HUES48 (cell line): ENCODE measurements around the gene WDFY4.

Source experiments
- H3K27ac ChIP-seq: one replicate; pipeline ENCODE4 v1.7.0; 2013; ENCODE audit warnings: low read depth, low read length, inconsistent platforms
- H3K27me3 ChIP-seq: 2 replicates; pipeline ENCODE4 v1.6.1; 2013; ENCODE audit warnings: mild to moderate bottlenecking, low read length; ENCODE audit not compliant: control insufficient read depth, insufficient read depth
- H3K36me3 ChIP-seq: 2 replicates; pipeline ENCODE4 v1.6.1; 2013; ENCODE audit warnings: low read length; ENCODE audit not compliant: control insufficient read depth, insufficient read depth
- H3K4me1 ChIP-seq: 2 replicates; pipeline ENCODE4 v1.6.1; 2013; ENCODE audit warnings: mild to moderate bottlenecking, low read length; ENCODE audit not compliant: control insufficient read depth, insufficient read depth
- H3K4me3 ChIP-seq: 2 replicates; pipeline ENCODE4 v1.5.1; 2013; ENCODE audit warnings: mild to moderate bottlenecking, low read depth, low read length
- H3K9ac ChIP-seq: 2 replicates; pipeline ENCODE4 v1.6.1; 2013; ENCODE audit warnings: mild to moderate bottlenecking, low read depth, low read length, moderate library complexity
- H3K9me3 ChIP-seq: 2 replicates; pipeline ENCODE4 v1.6.1; 2013; ENCODE audit warnings: low read length; ENCODE audit not compliant: control insufficient read depth, insufficient read depth

The WDFY4 gene

GRCh38 chr10:48737886-48738285, 53.2 kb downstream of the WDFY4 start:
- H3K36me3 ChIP-seq, result no peaks in the 10 kb centered on the region
- H3K9me3 ChIP-seq, result no peaks in the 10 kb centered on the region
- H3K4me3 ChIP-seq, result no peak overlapping the region
- peaks cover 13% of the 10 kb centered on the region for H3K4me1 ChIP-seq
- H3K9ac ChIP-seq, result no peak overlapping the region
- H3K27ac ChIP-seq, result no peak overlapping the region
- H3K27me3 ChIP-seq, result no peaks in the 10 kb centered on the region

- peaks cover under 1% of the 10 kb centered on the region; the same call in 1 of the 2 replicates for H3K4me1 ChIP-seq
- H3K9me3 ChIP-seq, result no peaks in the 10 kb centered on the region
- no peak overlapping the region for H3K4me3 ChIP-seq
- no peak overlapping the region for H3K27ac ChIP-seq
- no peaks in the 10 kb centered on the region for H3K27me3 ChIP-seq
- no peak overlapping the region for H3K9ac ChIP-seq
- H3K36me3 ChIP-seq, result no peaks in the 10 kb centered on the region
Observed at GRCh38 chr10:48739170-48739569, 54.5 kb downstream of the WDFY4 start.

- Histone ChIP-seq H3K36me3 (no peaks in the 10 kb centered on the region), H3K9me3 (no peaks in the 10 kb centered on the region), H3K4me1 (no peaks in the 10 kb centered on the region), H3K4me3 (no peak overlapping the region), H3K27ac (no peak overlapping the region), H3K27me3 (no peaks in the 10 kb centered on the region), H3K9ac (no peak overlapping the region)
Observed at GRCh38 chr10:48740015-48740707, 55.5 kb downstream of the WDFY4 start.

GRCh38 chr10:48740988-48741387, 56.3 kb downstream of the WDFY4 start:
- Histone ChIP-seq H3K27ac (no peak overlapping the region), H3K4me3 (no peak overlapping the region), H3K36me3 (no peaks in the 10 kb centered on the region), H3K9me3 (no peaks in the 10 kb centered on the region), H3K27me3 (no peaks in the 10 kb centered on the region), H3K9ac (no peak overlapping the region), H3K4me1 (no peaks in the 10 kb centered on the region)

GRCh38 chr10:48742891-48743860, 58.5 kb downstream of the WDFY4 start:
- no peaks in the 10 kb centered on the region for H3K9me3 ChIP-seq
- H3K27ac ChIP-seq, result no peak overlapping the region
- no peaks in the 10 kb centered on the region for H3K27me3 ChIP-seq
- H3K4me3 ChIP-seq, result no peak overlapping the region
- no peaks in the 10 kb centered on the region for H3K36me3 ChIP-seq
- no peak overlapping the region for H3K9ac ChIP-seq
- H3K4me1 ChIP-seq, result no peaks in the 10 kb centered on the region

GRCh38 chr10:48744587-48744986, 59.9 kb downstream of the WDFY4 start:
- no peaks in the 10 kb centered on the region for H3K4me1 ChIP-seq
- no peak overlapping the region for H3K9ac ChIP-seq
- no peaks in the 10 kb centered on the region for H3K9me3 ChIP-seq
- H3K27me3 ChIP-seq, result no peaks in the 10 kb centered on the region
- H3K4me3 ChIP-seq, result no peak overlapping the region
- H3K36me3 ChIP-seq, result no peaks in the 10 kb centered on the region
- no peak overlapping the region for H3K27ac ChIP-seq

GRCh38 chr10:48745662-48746245, 61.1 kb downstream of the WDFY4 start:
- H3K9me3 ChIP-seq, result no peaks in the 10 kb centered on the region
- no peak overlapping the region for H3K9ac ChIP-seq
- no peaks in the 10 kb centered on the region for H3K27me3 ChIP-seq
- H3K36me3 ChIP-seq, result no peaks in the 10 kb centered on the region
- H3K4me3 ChIP-seq, result no peak overlapping the region
- H3K27ac ChIP-seq, result no peak overlapping the region
- no peaks in the 10 kb centered on the region for H3K4me1 ChIP-seq

- Histone ChIP-seq H3K9ac (no peak overlapping the region), H3K4me1 (no peaks in the 10 kb centered on the region), H3K27me3 (no peaks in the 10 kb centered on the region), H3K36me3 (no peaks in the 10 kb centered on the region), H3K27ac (no peak overlapping the region), H3K9me3 (no peaks in the 10 kb centered on the region), H3K4me3 (no peak overlapping the region)
Observed at GRCh38 chr10:48748573-48748972, 63.9 kb downstream of the WDFY4 start.

- Histone ChIP-seq H3K4me3 (no peak overlapping the region), H3K27ac (no peak overlapping the region), H3K36me3 (no peaks in the 10 kb centered on the region), H3K27me3 (no peaks in the 10 kb centered on the region), H3K4me1 (no peaks in the 10 kb centered on the region), H3K9ac (no peak overlapping the region), H3K9me3 (no peaks in the 10 kb centered on the region)
Observed at GRCh38 chr10:48749254-48749787, 64.6 kb downstream of the WDFY4 start.

GRCh38 chr10:48750019-48750418, 65.3 kb downstream of the WDFY4 start:
- Histone ChIP-seq H3K9ac (no peak overlapping the region), H3K4me3 (no peak overlapping the region), H3K36me3 (no peaks in the 10 kb centered on the region), H3K27me3 (no peaks in the 10 kb centered on the region), H3K9me3 (no peaks in the 10 kb centered on the region), H3K27ac (no peak overlapping the region), H3K4me1 (no peaks in the 10 kb centered on the region)
